Stomach (tissue), 4 donors: Measurements from ENCODE around the gene TMEM141.
"Not testable (repeated sequence)": the region's sequence is repeated elsewhere in the genome, so short reads cannot be mapped to it uniquely, and the experiment has no call there.

Source experiments
- CTCF ChIP-seq, 7 experiments: fragments of 450-650 bp in 4 of 7; fragments of 200-600 bp in 3 of 7; sonication (generic) in 3 of 7; IDR thresholded peaks; one replicate each; pipeline ENCODE4 v1.5.1; 2016 to 2019; ENCODE audit warnings: antibody characterized with exemption in 7 of 7, control low read depth in 2 of 7, mild to moderate bottlenecking in 1 of 7
- POLR2A ChIP-seq, 4 donors: fragments of 450-650 bp; IDR thresholded peaks; one replicate each; pipeline ENCODE4 v1.6.1; 2016; ENCODE audit warnings: antibody characterized with exemption in 4 of 4, control low read depth in 2 of 4, mild to moderate bottlenecking in 1 of 4, moderate library complexity in 1 of 4
- POLR2AphosphoS5 ChIP-seq, 3 donors: sonication (generic); formaldehyde crosslinking; IDR thresholded peaks; one replicate each; pipeline ENCODE4 v1.6.1; 2016; ENCODE audit warnings: antibody characterized with exemption in 3 of 3

GRCh38 chr9:136785565-136786355 is 5.4 kb upstream of the TMEM141 start:
- TF ChIP-seq POLR2AphosphoS5, CTCF, POLR2A (IDR thresholded peaks at IDR 0.05): not testable (repeated sequence)
